ENCODE measurements around the gene ZMAT5.

The ZMAT5 gene

GRCh38 chr22:29782061-29782845, 15.4 kb upstream of the ZMAT5 start:
- TF ChIP-seq Cebpa-rat (IDR thresholded peaks at IDR 0.05) = no peak
- H4K20me1 ChIP-seq = peaks cover 0 to 1% (median 0%) of the 10 kb centered on the region in 11 experiments; a peak in 2 of 22 replicates
- peak overlapping the region in 4 of 11 experiments; percentile 23 to 74 (median 60); a peak in 6 of 22 replicates for H3K4me2 ChIP-seq
- H3K4me1 ChIP-seq = peaks cover 11 to 34% (median 24%) of the 10 kb centered on the region in 10 experiments
- H3K36me3 ChIP-seq = peaks cover 0 to 8% (median 6%) of the 10 kb centered on the region in 11 experiments; a peak in 17 of 22 replicates
- no peak overlapping the region for H3K4me3 ChIP-seq
- peak overlapping the region in 3 of 11 experiments; percentile 5 to 36 (median 27); a peak in 4 of 22 replicates for H3K27ac ChIP-seq
- peak overlapping the region in 5 of 11 experiments; percentile 14 to 36 (median 27); a peak in 3 of 22 replicates for H3K9ac ChIP-seq
- no peaks in the 10 kb centered on the region for H3K27me3 ChIP-seq
- H3K9me3 ChIP-seq (replicated peaks in 1 of 11) = no peaks in the 10 kb centered on the region

- H3K4me1 ChIP-seq = peaks cover 11 to 34% (median 24%) of the 10 kb centered on the region in 10 experiments
- no peaks in the 10 kb centered on the region for H3K36me3 ChIP-seq
- TF ChIP-seq Cebpa-rat (IDR thresholded peaks at IDR 0.05) = no peak
- peak overlapping the region in 5 of 11 experiments; percentile 10 to 74 (median 59); a peak in 8 of 22 replicates for H3K4me2 ChIP-seq
- H3K27me3 ChIP-seq = no peaks in the 10 kb centered on the region
- no peaks in the 10 kb centered on the region for H3K9me3 ChIP-seq (replicated peaks in 1 of 11)
- peak overlapping the region in 2 of 11 experiments; percentile 7 to 15; a peak in 2 of 22 replicates for H3K9ac ChIP-seq
- no peak overlapping the region for H3K4me3 ChIP-seq
- peak overlapping the region in 3 of 11 experiments; percentile 5 to 36 (median 27); a peak in 3 of 22 replicates for H3K27ac ChIP-seq
- no peaks in the 10 kb centered on the region; a peak in 1 of 22 replicates for H4K20me1 ChIP-seq
These were observed 14.2 kb upstream of the ZMAT5 start for GRCh38 chr22:29780748-29781676.

- H4K20me1 ChIP-seq = no peaks in the 10 kb centered on the region; a peak in 1 of 22 replicates
- H3K4me2 ChIP-seq = peak overlapping the region in 3 of 11 experiments; percentile 59 to 74 (median 61); a peak in 7 of 22 replicates
- no peaks in the 10 kb centered on the region for H3K36me3 ChIP-seq
- H3K9me3 ChIP-seq (replicated peaks in 1 of 11) = no peaks in the 10 kb centered on the region
- TF ChIP-seq Cebpa-rat (IDR thresholded peaks at IDR 0.05) = no peak
- H3K4me1 ChIP-seq = peaks cover 11 to 34% (median 24%) of the 10 kb centered on the region in 10 experiments
- no peak overlapping the region for H3K4me3 ChIP-seq
- no peak overlapping the region for H3K27ac ChIP-seq
- H3K9ac ChIP-seq = no peak overlapping the region; a peak in 1 of 22 replicates
- H3K27me3 ChIP-seq = no peaks in the 10 kb centered on the region
These were observed 13.4 kb upstream of the ZMAT5 start for GRCh38 chr22:29780220-29780619.

GRCh38 chr22:29773233-29773632, 6.4 kb upstream of the ZMAT5 start:
- peaks cover 10 to 16% (median 15%) of the 10 kb centered on the region in 10 experiments for H3K4me1 ChIP-seq
- H3K9me3 ChIP-seq (replicated peaks in 1 of 11) = no peaks in the 10 kb centered on the region
- H3K4me3 ChIP-seq = no peak overlapping the region
- H3K36me3 ChIP-seq = peaks cover 23 to 36% (median 28%) of the 10 kb centered on the region in 11 experiments
- peaks cover 0 to 20% (median 0%) of the 10 kb centered on the region in 11 experiments; a peak in 3 of 22 replicates for H4K20me1 ChIP-seq
- no peak overlapping the region for H3K9ac ChIP-seq
- no peak for TF ChIP-seq Cebpa-rat (IDR thresholded peaks at IDR 0.05)
- no peak overlapping the region; a peak in 1 of 22 replicates for H3K27ac ChIP-seq
- no peaks in the 10 kb centered on the region for H3K27me3 ChIP-seq
- no peak overlapping the region for H3K4me2 ChIP-seq

GRCh38 chr22:29772170-29772641, 5.4 kb upstream of the ZMAT5 start:
- H3K27ac ChIP-seq = no peak overlapping the region
- TF ChIP-seq Cebpa-rat (IDR thresholded peaks at IDR 0.05) = no peak
- H3K9ac ChIP-seq = no peak overlapping the region
- peaks cover 0 to 24% (median 0%) of the 10 kb centered on the region in 11 experiments; a peak in 3 of 22 replicates for H4K20me1 ChIP-seq
- H3K4me2 ChIP-seq = no peak overlapping the region
- peaks cover 14 to 20% (median 18%) of the 10 kb centered on the region in 10 experiments for H3K4me1 ChIP-seq
- H3K9me3 ChIP-seq (replicated peaks in 1 of 11) = no peaks in the 10 kb centered on the region
- H3K27me3 ChIP-seq = no peaks in the 10 kb centered on the region
- peaks cover 23 to 37% (median 28%) of the 10 kb centered on the region in 11 experiments for H3K36me3 ChIP-seq
- no peak overlapping the region for H3K4me3 ChIP-seq

GRCh38 chr22:29769723-29770321, 3.0 kb upstream of the ZMAT5 start:
- Histone ChIP-seq H3K4me1 (peaks cover 28 to 37% (median 30%) of the 10 kb centered on the region in 10 experiments), H3K36me3 (peaks cover 23 to 37% (median 28%) of the 10 kb centered on the region in 11 experiments), H3K27me3 (no peaks in the 10 kb centered on the region), H4K20me1 (peaks cover 0 to 24% (median 0%) of the 10 kb centered on the region in 11 experiments; a peak in 3 of 22 replicates), H3K9me3 (replicated peaks in 1 of 11) (no peaks in the 10 kb centered on the region), H3K4me2 (peak overlapping the region in 4 of 11 experiments; percentile 79 to 94 (median 92); a peak in 5 of 22 replicates), H3K4me3 (no peak overlapping the region), H3K27ac (peak overlapping the region in 2 of 11 experiments; percentile 11 to 15; a peak in 3 of 22 replicates), H3K9ac (no peak overlapping the region; a peak in 1 of 22 replicates)
- no peak for TF ChIP-seq Cebpa-rat (IDR thresholded peaks at IDR 0.05)

- Histone ChIP-seq H3K36me3 (peaks cover 23 to 37% (median 28%) of the 10 kb centered on the region in 11 experiments), H4K20me1 (peaks cover 0 to 24% (median 0%) of the 10 kb centered on the region in 11 experiments; a peak in 3 of 22 replicates), H3K4me1 (peaks cover 35 to 48% (median 40%) of the 10 kb centered on the region in 10 experiments), H3K9ac (peak overlapping the region; percentile 84 to 94 (median 90)), H3K4me3 (peak overlapping the region; percentile 77 to 93 (median 84)), H3K27ac (peak overlapping the region; percentile 84 to 96 (median 90)), H3K9me3 (replicated peaks in 1 of 11) (no peaks in the 10 kb centered on the region), H3K4me2 (peak overlapping the region; percentile 79 to 95 (median 92)), H3K27me3 (no peaks in the 10 kb centered on the region)
- TF ChIP-seq Cebpa-rat (IDR thresholded peaks at IDR 0.05) = no peak
These were observed 1.4 kb upstream of the ZMAT5 start for GRCh38 chr22:29768052-29768693.

Measured in BLaER1 treated with 17β-estradiol and CSF1 and Interleukin-3, amounts not matched to agents 10 nM and 100 nM (cell line).